Neural progenitor cell (in vitro differentiated cells): ENCODE results near the gene PLEKHG7. TPM values are rescaled to one million over a fixed set of nuclear protein-coding genes. Genes with fewer than 3 reads are reported as not detected.

Source experiments
- DNase-seq: peaks from one replicate; pipeline ENCODE4 v3.0.0-alpha.2; 2016; ENCODE audit warnings: low spot score
- H2AFZ ChIP-seq: fragments of 200-600 bp; sonication (generic); replicated peaks from 2 replicates; pipeline ENCODE4 v1.6.1; 2016; ENCODE audit warnings: antibody characterized with exemption
- H3F3A ChIP-seq: fragments of 200-600 bp; sonication (generic); 2 replicates; pipeline ENCODE4 v1.6.1; 2016; ENCODE audit warnings: antibody characterized with exemption, low read depth
- H3K27ac ChIP-seq: fragments of 200-600 bp; sonication (generic); 2 replicates; pipeline ENCODE4 v1.5.1; 2016; ENCODE audit warnings: mild to moderate bottlenecking
- H3K27me3 ChIP-seq: fragments of 200-600 bp; sonication (generic); 2 replicates; pipeline ENCODE4 v1.6.1; 2016; ENCODE audit warnings: mild to moderate bottlenecking, moderate library complexity
- H3K36me3 ChIP-seq: fragments of 200-600 bp; sonication (generic); 2 replicates; pipeline ENCODE4 v1.5.1; 2016
- H3K4me1 ChIP-seq: fragments of 200-600 bp; sonication (generic); 2 replicates; pipeline ENCODE4 v1.6.1; 2016; ENCODE audit warnings: mixed run types
- H3K4me2 ChIP-seq: fragments of 200-600 bp; sonication (generic); 2 replicates; pipeline ENCODE4 v1.6.1; 2016
- H3K4me3 ChIP-seq: fragments of 200-600 bp; sonication (generic); 2 replicates; pipeline ENCODE4 v1.5.1; 2016
- H3K79me2 ChIP-seq: fragments of 200-600 bp; sonication (generic); 2 replicates; pipeline ENCODE4 v1.6.1; 2016; ENCODE audit warnings: low read depth
- H3K9ac ChIP-seq: fragments of 200-600 bp; sonication (generic); 2 replicates; pipeline ENCODE4 v1.6.1; 2016
- H3K9me3 ChIP-seq: fragments of 200-600 bp; sonication (generic); 2 replicates; pipeline ENCODE4 v1.5.1; 2016; ENCODE audit warnings: low read depth
- H4K20me1 ChIP-seq: fragments of 200-600 bp; sonication (generic); 2 replicates; pipeline ENCODE4 v1.6.1; 2016; ENCODE audit warnings: low read depth
- H3K27ac Mint-ChIP-seq: 3 replicates; pipeline ENCODE4 v1.8.0; 2021; ENCODE audit warnings: mixed read lengths
- H3K27me3 Mint-ChIP-seq: 2 replicates; pipeline ENCODE4 v1.8.0; 2022; ENCODE audit warnings: low read depth, mild to moderate bottlenecking, inconsistent platforms, moderate library complexity, mixed read lengths; ENCODE audit not compliant: insufficient read depth
- H3K36me3 Mint-ChIP-seq: 3 replicates; pipeline ENCODE4 v1.8.0; 2021; ENCODE audit warnings: mixed read lengths
- H3K4me1 Mint-ChIP-seq: 3 replicates; pipeline ENCODE4 v1.8.0; 2021; ENCODE audit warnings: mixed read lengths
- H3K4me3 Mint-ChIP-seq: 3 replicates; pipeline ENCODE4 v1.8.0; 2021; ENCODE audit warnings: mild to moderate bottlenecking, moderate library complexity, mixed read lengths
- H3K9me3 Mint-ChIP-seq: 3 replicates; pipeline ENCODE4 v1.8.0; 2020; ENCODE audit warnings: mixed read lengths
- CTCF ChIP-seq: fragments of 200-600 bp; sonication (generic); IDR thresholded peaks from 2 replicates; pipeline ENCODE4 v1.5.1; 2017; ENCODE audit warnings: antibody characterized with exemption, mild to moderate bottlenecking
- EZH2 ChIP-seq: fragments of 200-600 bp; sonication (generic); IDR thresholded peaks from 2 replicates; pipeline ENCODE4 v1.6.1; 2017; ENCODE audit warnings: antibody characterized with exemption, mild to moderate bottlenecking, moderate library complexity
- EZH2phosphoT487 ChIP-seq: fragments of 200-600 bp; sonication (generic); IDR thresholded peaks from 2 replicates; pipeline ENCODE4 v1.6.1; 2017; ENCODE audit warnings: antibody characterized with exemption
- total RNA-seq: library from RNA; depleted of rRNA; stranded (reverse); fragments of >200 nt; gene quantifications from 2 replicates; pipeline ENCODE4 v1.2.3, GENCODE V29; 2015; ENCODE audit warnings: low replicate concordance

PLEKHG7 gene
- total RNA-seq, 1 donor from 2014 or later: not detected

GRCh38 chr12:92730758-92731157, 28.0 kb downstream of the PLEKHG7 start:
- Histone ChIP-seq H2AFZ (no peak overlapping the region), H3K27ac (no peak overlapping the region), H3K27me3 (no peaks in the 10 kb centered on the region), H3K9me3 (no peaks in the 10 kb centered on the region), H3K4me3 (no peak overlapping the region), H3K4me2 (no peak overlapping the region), H3K4me1 (peaks cover 11% of the 10 kb centered on the region), H3F3A (no peaks in the 10 kb centered on the region), H4K20me1 (no peaks in the 10 kb centered on the region), H3K79me2 (no peaks in the 10 kb centered on the region), H3K36me3 (no peaks in the 10 kb centered on the region), H3K9ac (no peak overlapping the region)
- TF ChIP-seq EZH2phosphoT487 (no peak), CTCF (no peak), EZH2 (no peak)
- H3K4me3 Mint-ChIP-seq: no peak overlapping the region
- no peak for DNase-seq
- H3K27me3 Mint-ChIP-seq: no peaks in the 10 kb centered on the region
- H3K36me3 Mint-ChIP-seq: no peaks in the 10 kb centered on the region
- no peak overlapping the region for H3K27ac Mint-ChIP-seq
- peaks cover 4% of the 10 kb centered on the region for H3K4me1 Mint-ChIP-seq
- H3K9me3 Mint-ChIP-seq: no peaks in the 10 kb centered on the region

GRCh38 chr12:92732216-92732615, 29.4 kb downstream of the PLEKHG7 start:
- H3K4me3 Mint-ChIP-seq: no peak overlapping the region
- no peaks in the 10 kb centered on the region for H3K27me3 Mint-ChIP-seq
- Histone ChIP-seq H3K9me3 (no peaks in the 10 kb centered on the region), H3K4me2 (no peak overlapping the region), H3K79me2 (no peaks in the 10 kb centered on the region), H3K4me3 (no peak overlapping the region), H3K27me3 (no peaks in the 10 kb centered on the region), H3K4me1 (peaks cover 11% of the 10 kb centered on the region), H3K27ac (no peak overlapping the region), H3K36me3 (no peaks in the 10 kb centered on the region), H2AFZ (no peak overlapping the region), H4K20me1 (no peaks in the 10 kb centered on the region), H3F3A (no peaks in the 10 kb centered on the region), H3K9ac (no peak overlapping the region)
- peaks cover 4% of the 10 kb centered on the region for H3K4me1 Mint-ChIP-seq
- no peak for TF ChIP-seq EZH2
- no peak for TF ChIP-seq CTCF
- TF ChIP-seq EZH2phosphoT487: no peak
- H3K27ac Mint-ChIP-seq: no peak overlapping the region
- H3K9me3 Mint-ChIP-seq: no peaks in the 10 kb centered on the region
- H3K36me3 Mint-ChIP-seq: no peaks in the 10 kb centered on the region
- DNase-seq: no peak

GRCh38 chr12:92732716-92733115, 29.9 kb downstream of the PLEKHG7 start:
- Histone ChIP-seq H4K20me1 (no peaks in the 10 kb centered on the region), H3K27me3 (no peaks in the 10 kb centered on the region), H2AFZ (no peak overlapping the region), H3K36me3 (no peaks in the 10 kb centered on the region), H3F3A (no peaks in the 10 kb centered on the region), H3K4me3 (no peak overlapping the region), H3K4me1 (peaks cover 11% of the 10 kb centered on the region), H3K9ac (no peak overlapping the region), H3K9me3 (no peaks in the 10 kb centered on the region), H3K27ac (no peak overlapping the region), H3K79me2 (no peaks in the 10 kb centered on the region), H3K4me2 (no peak overlapping the region)
- Mint-ChIP-seq H3K27ac (peak overlapping the region; percentile 59), H3K27me3 (no peaks in the 10 kb centered on the region), H3K4me1 (peaks cover 4% of the 10 kb centered on the region), H3K36me3 (no peaks in the 10 kb centered on the region), H3K9me3 (no peaks in the 10 kb centered on the region), H3K4me3 (no peak overlapping the region)
- no peak for DNase-seq
- TF ChIP-seq EZH2phosphoT487 (no peak), CTCF (no peak), EZH2 (no peak)

GRCh38 chr12:92733181-92733580, 30.4 kb downstream of the PLEKHG7 start:
- TF ChIP-seq EZH2phosphoT487: no peak
- no peak for TF ChIP-seq CTCF
- TF ChIP-seq EZH2: no peak
- Histone ChIP-seq H4K20me1 (no peaks in the 10 kb centered on the region), H3K27me3 (no peaks in the 10 kb centered on the region), H3K4me3 (no peak overlapping the region), H3F3A (no peaks in the 10 kb centered on the region), H3K4me2 (no peak overlapping the region), H3K79me2 (no peaks in the 10 kb centered on the region), H3K9me3 (no peaks in the 10 kb centered on the region), H2AFZ (no peak overlapping the region), H3K36me3 (no peaks in the 10 kb centered on the region), H3K4me1 (peaks cover 11% of the 10 kb centered on the region), H3K9ac (no peak overlapping the region), H3K27ac (no peak overlapping the region)
- Mint-ChIP-seq H3K9me3 (no peaks in the 10 kb centered on the region), H3K4me1 (peaks cover 6% of the 10 kb centered on the region), H3K27me3 (no peaks in the 10 kb centered on the region), H3K4me3 (no peak overlapping the region), H3K27ac (no peak overlapping the region), H3K36me3 (no peaks in the 10 kb centered on the region)
- no peak for DNase-seq
